ENCODE measurements around the gene FADS2.

- TF ChIP-seq CTCF (IDR thresholded peaks at IDR 0.05; ENCODE audit: insufficient read depth, low read length): no peak
- no peak for TF ChIP-seq REST (IDR thresholded peaks at IDR 0.05; ENCODE audit: insufficient replicate concordance, low read depth)
- TF ChIP-seq POLR2AphosphoS5 (IDR thresholded peaks at IDR 0.05; ENCODE audit: low read depth): no peak
- no peak for TF ChIP-seq GABPA (IDR thresholded peaks at IDR 0.05; ENCODE audit: low read depth)
- TF ChIP-seq SPI1 (IDR thresholded peaks at IDR 0.05; ENCODE audit: borderline replicate concordance, low read depth): no peak
Measured at GRCh38 chr11:61860054-61860903, 32.2 kb downstream of the FADS2 start.
